Prostate gland (tissue), 2 donors: Measurements from ENCODE around the gene POMGNT1. TPM values are rescaled to one million over a fixed set of nuclear protein-coding genes. Genes with fewer than 3 reads are reported as not detected.

Experiments used
- DNase-seq: peaks from one replicate; pipeline ENCODE4 v3.0.0-alpha.2; 2019; ENCODE audit warnings: low spot score
- H3K27ac ChIP-seq, 2 donors: fragments of 200-600 bp; sonication (generic); 2 replicates each; pipeline ENCODE4 v1.5.1; 2017 to 2019
- H3K27me3 ChIP-seq: fragments of 200-600 bp; sonication (generic); replicated peaks from 2 replicates; pipeline ENCODE4 v1.5.1; 2019; ENCODE audit not compliant: insufficient read depth
- H3K36me3 ChIP-seq, 2 donors: fragments of 200-600 bp; sonication (generic); 1 replicate in 1 of 2; 2 replicates in 1 of 2; pipeline versions ENCODE4 v1.5.1 to v1.8.1; 2017 to 2019
- H3K4me1 ChIP-seq: fragments of 200-600 bp; sonication (generic); replicated peaks from 2 replicates; pipeline ENCODE4 v1.5.1; 2019
- H3K4me3 ChIP-seq, 2 donors: fragments of 200-600 bp; sonication (generic); 2 replicates each; pipeline ENCODE4 v1.5.1; 2017 to 2019
- H3K9me3 ChIP-seq: fragments of 200-600 bp; sonication (generic); 2 replicates; pipeline ENCODE4 v1.5.1; 2017
- CTCF ChIP-seq, 4 experiments: fragments of 200-600 bp in 2 of 4; fragments of 450-650 bp in 2 of 4; sonication (generic) in 2 of 4; IDR thresholded peaks; 1 replicate in 3 of 4; 2 replicates in 1 of 4; pipeline ENCODE4 v1.5.1; 2016 to 2019; ENCODE audit warnings: antibody characterized with exemption in 4 of 4, mild to moderate bottlenecking in 2 of 4, moderate library complexity in 2 of 4
- POLR2A ChIP-seq: fragments of 450-650 bp; IDR thresholded peaks from one replicate; pipeline ENCODE4 v1.6.1; 2016; ENCODE audit warnings: antibody characterized with exemption, mild to moderate bottlenecking
- POLR2AphosphoS5 ChIP-seq: sonication (generic); formaldehyde crosslinking; IDR thresholded peaks from one replicate; pipeline ENCODE4 v1.6.1; 2017; ENCODE audit warnings: antibody characterized with exemption
- WGBS: methylation state at CpG from one replicate; pipeline ENCODE4 v1.1.5; 2018; 5-methylcytosine and 5-hydroxymethylcytosine counted together
- intact Hi-C: fragments of 100-400 bp; cut with DNase I; formaldehyde crosslinking; loops from one replicate; pipeline ENCODE4 v1.14.2; 2022
- total RNA-seq, 2 donors: library from RNA; depleted of rRNA; stranded (reverse); fragments of >200 nt; gene quantifications; one replicate each; pipeline ENCODE4 v1.1.0, GENCODE V29; 2016

Gene POMGNT1
- total RNA-seq, 2 donors from 2014 or later, result 106 to 120 TPM

DNA sequence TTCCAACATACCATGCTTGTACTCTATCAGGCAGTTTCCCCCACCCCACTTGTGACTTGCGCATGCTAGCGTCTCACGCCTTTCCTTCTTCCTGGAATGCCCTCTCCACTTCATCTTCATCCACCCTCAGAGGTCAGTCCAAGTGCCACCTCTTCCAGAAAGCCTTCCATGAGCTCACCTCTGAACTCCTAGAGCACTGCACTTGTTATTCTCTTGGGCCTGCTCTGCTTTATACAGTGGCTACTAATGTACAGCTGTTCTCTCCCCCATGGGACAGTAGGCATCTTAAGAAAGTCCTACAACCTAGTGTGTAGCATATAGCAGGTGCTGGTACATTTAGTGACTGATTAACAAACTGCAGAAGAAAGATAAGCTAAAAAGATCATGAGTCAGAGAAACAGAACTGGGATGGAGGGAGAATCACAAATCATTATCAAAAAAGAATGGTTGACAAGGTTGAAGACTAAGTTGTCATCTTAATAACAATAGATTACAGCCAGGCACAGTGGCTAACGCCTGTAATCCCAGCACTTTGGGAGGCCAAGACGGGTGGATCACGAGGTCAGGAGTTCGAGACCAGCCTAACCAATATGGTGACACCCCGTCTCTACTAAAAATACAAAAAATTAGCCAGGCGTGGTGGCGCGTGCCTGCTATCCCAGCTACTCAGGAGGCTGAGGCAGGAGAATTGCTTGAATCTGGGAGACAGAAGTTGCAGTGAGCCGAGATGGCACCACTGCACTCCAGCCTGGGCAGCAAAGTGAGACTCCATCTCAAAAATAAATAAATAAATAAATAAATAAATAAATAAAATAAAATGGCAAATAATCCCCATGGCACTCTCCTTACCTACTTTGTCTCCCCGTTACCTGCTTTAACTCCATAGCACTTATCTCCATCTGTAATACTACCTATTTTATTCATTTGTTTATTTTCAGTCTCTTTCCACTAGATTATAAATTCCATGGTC lies 39.6 kb downstream of the POMGNT1 start:
- intact Hi-C loops, result no loop called here
- Histone ChIP-seq H3K27me3 (no peaks in the 10 kb centered on the region), H3K4me3 (no peak overlapping the region), H3K27ac (no peak overlapping the region), H3K9me3 (no peaks in the 10 kb centered on the region), H3K4me1 (no peaks in the 10 kb centered on the region), H3K36me3 (no peaks in the 10 kb centered on the region)
- 94% methylated on average over 13 of the region's 13 CpGs for WGBS
- no peak for TF ChIP-seq CTCF (IDR thresholded peaks at IDR 0.05)
- TF ChIP-seq POLR2A, result no peak
- no peak for TF ChIP-seq POLR2AphosphoS5
- DNase-seq, result no peak

DNA sequence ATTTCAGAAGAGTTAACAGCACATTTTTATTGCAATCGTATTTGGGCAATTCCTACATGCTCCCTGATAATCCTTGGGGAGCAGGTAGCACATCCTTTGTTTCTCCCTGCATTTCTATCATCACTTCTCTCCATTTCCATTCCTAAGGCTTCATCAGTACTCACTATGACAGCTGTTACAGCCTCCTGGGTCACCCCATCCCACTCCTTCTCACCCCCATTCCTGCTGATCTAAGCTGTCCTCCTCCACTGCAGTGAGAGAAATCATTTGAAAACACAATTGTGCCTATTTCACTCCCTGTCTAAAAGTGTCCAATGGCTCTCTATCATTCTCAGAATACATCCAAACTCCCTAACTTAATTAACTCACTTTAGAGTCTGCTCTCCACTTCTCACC lies 40.3 kb downstream of the POMGNT1 start:
- TF ChIP-seq POLR2AphosphoS5 (no peak), CTCF (IDR thresholded peaks at IDR 0.05) (no peak), POLR2A (no peak)
- Histone ChIP-seq H3K4me3 (no peak overlapping the region), H3K27ac (no peak overlapping the region), H3K9me3 (no peaks in the 10 kb centered on the region), H3K27me3 (no peaks in the 10 kb centered on the region), H3K36me3 (no peaks in the 10 kb centered on the region), H3K4me1 (no peaks in the 10 kb centered on the region)
- WGBS, result 100% methylated on average over 1 of the region's 1 CpG
- intact Hi-C loops, result no loop called here
- no peak for DNase-seq

GRCh38 chr1:46153732-46154131 lies 44.5 kb downstream of the POMGNT1 start:
- no peaks in the 10 kb centered on the region for H3K4me1 ChIP-seq
- DNase-seq, result no peak
- TF ChIP-seq CTCF (IDR thresholded peaks at IDR 0.05), result no peak
- TF ChIP-seq POLR2A, result no peak
- no peak for TF ChIP-seq POLR2AphosphoS5
- intact Hi-C loops, result no loop called here
- H3K27ac ChIP-seq, result no peak overlapping the region
- no peaks in the 10 kb centered on the region for H3K27me3 ChIP-seq
- H3K36me3 ChIP-seq, result no peaks in the 10 kb centered on the region
- H3K4me3 ChIP-seq, result no peak overlapping the region
- WGBS, result 92% methylated on average over 1 of the region's 1 CpG
- no peaks in the 10 kb centered on the region for H3K9me3 ChIP-seq

GRCh38 chr1:46153228-46153627 lies 45.0 kb downstream of the POMGNT1 start:
- Histone ChIP-seq H3K27me3 (no peaks in the 10 kb centered on the region), H3K9me3 (no peaks in the 10 kb centered on the region), H3K36me3 (no peaks in the 10 kb centered on the region), H3K4me1 (no peaks in the 10 kb centered on the region), H3K4me3 (no peak overlapping the region), H3K27ac (no peak overlapping the region)
- no peak for DNase-seq
- 95% methylated on average over 1 of the region's 1 CpG for WGBS
- intact Hi-C loops, result no loop called here
- TF ChIP-seq POLR2AphosphoS5 (no peak), CTCF (IDR thresholded peaks at IDR 0.05) (no peak), POLR2A (no peak)

- Histone ChIP-seq H3K36me3 (no peaks in the 10 kb centered on the region), H3K4me3 (no peak overlapping the region), H3K4me1 (no peaks in the 10 kb centered on the region), H3K27me3 (no peaks in the 10 kb centered on the region), H3K9me3 (no peaks in the 10 kb centered on the region), H3K27ac (no peak overlapping the region)
- DNase-seq, result no peak
- 94% methylated on average over 3 of the region's 3 CpGs for WGBS
- TF ChIP-seq POLR2A (no peak), POLR2AphosphoS5 (no peak), CTCF (IDR thresholded peaks at IDR 0.05) (no peak)
- intact Hi-C loops, result no loop called here
Measured at GRCh38 chr1:46152016-46152415, 46.2 kb downstream of the POMGNT1 start.
